CD14-positive monocyte (primary cell): ENCODE data around the gene RPTOR. TPM values are rescaled to one million over a fixed set of nuclear protein-coding genes. Genes with fewer than 3 reads are reported as not detected.

Experiments used
- DNase-seq, 3 donors: peaks; one replicate each; pipeline ENCODE4 v3.0.0-alpha.2; 2011 to 2022
- H2AFZ ChIP-seq: 2 replicates; pipeline ENCODE4 v1.6.0; 2012; ENCODE audit warnings: mild to moderate bottlenecking, low read depth, low read length, inconsistent platforms; ENCODE audit not compliant: insufficient read depth, poor library complexity, severe bottlenecking
- H3K27ac ChIP-seq, 2 donors: 1 replicate in 1 of 2; 2 replicates in 1 of 2; pipeline ENCODE4 v1.5.1; 2012 to 2013; ENCODE audit warnings: low read length in 2 of 2, control low read depth in 1 of 2, inconsistent platforms in 1 of 2, low read depth in 1 of 2, mild to moderate bottlenecking in 1 of 2
- H3K27me3 ChIP-seq, 2 donors: one replicate each; pipeline versions ENCODE4 v1.6.0 to v1.6.1; 2011 to 2013; ENCODE audit warnings: low read length in 2 of 2; ENCODE audit not compliant: control insufficient read depth in 2 of 2, insufficient read depth in 2 of 2
- H3K36me3 ChIP-seq, 2 donors: replicated peaks in 1 of 2; 1 replicate in 1 of 2; 2 replicates in 1 of 2; pipeline versions ENCODE4 v1.5.1 to v1.6.1; 2012 to 2013; ENCODE audit warnings: low read length in 2 of 2, control low read depth in 1 of 2, inconsistent platforms in 1 of 2, mild to moderate bottlenecking in 1 of 2; ENCODE audit not compliant: insufficient read depth in 2 of 2, control insufficient read depth in 1 of 2
- H3K4me1 ChIP-seq, 2 donors: 1 replicate in 1 of 2; 2 replicates in 1 of 2; pipeline versions ENCODE4 v1.5.1 to v1.6.1; 2012 to 2013; ENCODE audit warnings: low read length in 2 of 2, control low read depth in 1 of 2, inconsistent platforms in 1 of 2, mild to moderate bottlenecking in 1 of 2, moderate library complexity in 1 of 2; ENCODE audit not compliant: insufficient read depth in 2 of 2, control insufficient read depth in 1 of 2
- H3K4me2 ChIP-seq: replicated peaks from 2 replicates; pipeline ENCODE3; 2012; ENCODE audit warnings: low read length, moderate library complexity, mild to moderate bottlenecking; ENCODE audit not compliant: poor library complexity, severe bottlenecking; ENCODE audit errors: extremely low read depth
- H3K4me3 ChIP-seq, 3 experiments: fragments of 200-600 bp in 1 of 3; sonication (generic) in 1 of 3; replicated peaks in 1 of 3; 1 replicate in 2 of 3; 2 replicates in 1 of 3; pipeline ENCODE4 v1.5.1; 2011 to 2013; ENCODE audit warnings: low read length in 3 of 3, mild to moderate bottlenecking in 3 of 3, control low read depth in 2 of 3, low read depth in 2 of 3, inconsistent platforms in 1 of 3, moderate library complexity in 1 of 3
- H3K79me2 ChIP-seq: 2 replicates; pipeline ENCODE4 v1.6.0; 2012; ENCODE audit warnings: mild to moderate bottlenecking, control low read depth, inconsistent platforms, low read length, moderate library complexity; ENCODE audit not compliant: insufficient read depth
- H3K9ac ChIP-seq: 2 replicates; pipeline ENCODE4 v1.6.0; 2017; ENCODE audit warnings: low read length, mild to moderate bottlenecking; ENCODE audit not compliant: insufficient read depth, poor library complexity, severe bottlenecking
- H3K9me3 ChIP-seq, 2 donors: replicated peaks in 1 of 2; 1 replicate in 1 of 2; 2 replicates in 1 of 2; pipeline versions ENCODE4 v1.5.1 to v1.6.1; 2012 to 2013; ENCODE audit warnings: low read length in 2 of 2, control low read depth in 1 of 2; ENCODE audit not compliant: control insufficient read depth in 1 of 2, insufficient read depth in 1 of 2
- H4K20me1 ChIP-seq: 2 replicates; pipeline ENCODE4 v1.6.0; 2012; ENCODE audit warnings: mild to moderate bottlenecking, low read length, control low read depth, moderate library complexity; ENCODE audit not compliant: insufficient read depth
- H3K27ac Mint-ChIP-seq, 7 donors: one replicate each; pipeline ENCODE4 v1.8.0; 2020; ENCODE audit warnings: mild to moderate bottlenecking in 7 of 7, mixed read lengths in 7 of 7, moderate library complexity in 6 of 7, inconsistent platforms in 2 of 7
- H3K27me3 Mint-ChIP-seq, 3 donors: one replicate each; pipeline ENCODE4 v1.8.0; 2021 to 2022; ENCODE audit warnings: low read depth in 3 of 3, mild to moderate bottlenecking in 3 of 3, mixed read lengths in 3 of 3, moderate library complexity in 3 of 3, inconsistent platforms in 1 of 3
- H3K36me3 Mint-ChIP-seq, 2 donors: one replicate each; pipeline ENCODE4 v1.8.0; 2020; ENCODE audit warnings: mixed read lengths in 2 of 2, inconsistent platforms in 1 of 2, mild to moderate bottlenecking in 1 of 2
- H3K4me1 Mint-ChIP-seq: one replicate; pipeline ENCODE4 v1.8.0; 2020; ENCODE audit warnings: mild to moderate bottlenecking, mixed read lengths
- H3K4me3 Mint-ChIP-seq, 2 donors: one replicate each; pipeline ENCODE4 v1.8.0; 2020; ENCODE audit warnings: mild to moderate bottlenecking in 2 of 2, mixed read lengths in 2 of 2, moderate library complexity in 1 of 2
- H3K9me3 Mint-ChIP-seq, 7 donors: one replicate each; pipeline ENCODE4 v1.8.0; 2020 to 2022; ENCODE audit warnings: mixed read lengths in 7 of 7, mild to moderate bottlenecking in 6 of 7, moderate library complexity in 6 of 7, inconsistent platforms in 2 of 7
- WGBS: methylation state at CpG from one replicate; pipeline ENCODE4 v1.1.5; 2013; ENCODE audit warnings: missing lambda C conversion rate; ENCODE audit not compliant: insufficient coverage; 5-methylcytosine and 5-hydroxymethylcytosine counted together
- intact Hi-C, 2 donors: fragments of 100-400 bp; cut with micrococcal nuclease; formaldehyde crosslinking; loops; one replicate each; pipeline versions ENCODE4 v1.15.0 to v1.15.1; 2023
- polyA plus RNA-seq, 3 donors: library from polyadenylated mRNA; depleted of rRNA in 1 of 3; unstranded in 2 of 3; stranded (reverse) in 1 of 3; fragments of 300-500 nt in 2 of 3; fragments of >200 nt in 1 of 3; fragmentation: Illumina TruSeq in 2 of 3; gene quantifications; 1 replicate in 2 of 3; 2 replicates in 1 of 3; pipeline ENCODE4 v1.2.3, GENCODE V29; 2012 to 2021
- TF ChIP-seq, protein P1 (sequence below): fragments of 200-600 bp; IDR thresholded peaks from one replicate; pipeline ENCODE4 v1.8.0; 2022; ENCODE audit warnings: antibody characterized with exemption, mild to moderate bottlenecking

Gene RPTOR
- polyA plus RNA-seq, 3 donors, result 1.1 to 8.7 (median 2.6) TPM

DNA sequence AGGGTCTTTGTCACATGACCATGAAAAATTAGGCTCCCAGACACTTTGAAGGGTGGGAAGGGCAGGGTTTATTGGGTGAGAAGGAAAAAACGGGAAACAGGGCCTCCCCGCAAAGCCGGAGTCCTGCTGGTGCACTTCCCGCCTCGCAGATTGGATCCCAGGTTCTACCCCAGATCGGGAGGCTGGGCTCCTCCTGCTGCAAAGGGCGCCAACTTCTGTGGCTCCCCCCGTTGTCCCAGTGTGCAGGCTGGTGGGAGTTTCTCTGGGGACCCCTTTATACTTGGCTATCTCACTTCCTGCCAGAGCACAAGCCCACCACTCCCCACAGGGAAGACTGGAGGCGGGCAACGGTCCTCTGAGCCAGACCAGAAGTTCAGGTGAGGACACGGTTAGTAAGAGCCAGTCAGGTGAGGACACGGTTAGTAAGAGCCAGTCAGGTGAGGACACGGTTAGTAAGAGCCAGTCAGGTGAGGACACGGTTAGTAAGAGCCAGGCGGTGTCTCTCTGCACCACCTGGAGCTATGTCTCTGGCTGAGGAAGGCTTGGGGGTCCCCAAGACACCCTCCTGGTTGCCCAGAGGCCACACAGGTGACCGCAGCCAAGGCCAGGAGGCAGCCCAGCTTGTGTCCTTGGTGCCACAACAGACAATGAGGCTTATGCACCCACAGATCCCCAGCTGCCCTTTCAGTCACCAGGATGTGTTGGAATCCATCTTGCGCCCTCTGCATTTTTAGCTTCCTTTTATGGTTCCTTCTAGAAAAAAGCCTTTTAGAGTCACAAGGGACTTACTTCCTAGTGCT is 398.9 kb downstream of the RPTOR start:
- no peak overlapping the region for H3K27ac Mint-ChIP-seq
- peaks cover 0 to 7% (median 0%) of the 10 kb centered on the region in 7 donors for H3K9me3 Mint-ChIP-seq
- intact Hi-C loops, result no loop called here
- no peaks in the 10 kb centered on the region for H4K20me1 ChIP-seq
- no peaks in the 10 kb centered on the region for H3K9me3 ChIP-seq
- H3K27me3 Mint-ChIP-seq, result peaks cover 0 to 2% (median 0%) of the 10 kb centered on the region in 3 donors
- H3K79me2 ChIP-seq, result no peaks in the 10 kb centered on the region
- no peaks in the 10 kb centered on the region for H3K27me3 ChIP-seq
- H3K27ac ChIP-seq, result no peak overlapping the region
- peaks cover 29 to 53% of the 10 kb centered on the region in 2 donors for H3K36me3 ChIP-seq
- no peak overlapping the region for H3K9ac ChIP-seq
- no peak for DNase-seq
- H2AFZ ChIP-seq, result no peak overlapping the region
- H3K4me1 ChIP-seq, result peaks cover 11 to 20% of the 10 kb centered on the region in 2 donors
- H3K36me3 Mint-ChIP-seq, result peaks cover 42 to 58% of the 10 kb centered on the region in 2 donors
- no peak overlapping the region for H3K4me2 ChIP-seq
- H3K4me1 Mint-ChIP-seq, result peaks cover 16% of the 10 kb centered on the region
- no peak overlapping the region for H3K4me3 ChIP-seq
- TF ChIP-seq, protein P1, sequence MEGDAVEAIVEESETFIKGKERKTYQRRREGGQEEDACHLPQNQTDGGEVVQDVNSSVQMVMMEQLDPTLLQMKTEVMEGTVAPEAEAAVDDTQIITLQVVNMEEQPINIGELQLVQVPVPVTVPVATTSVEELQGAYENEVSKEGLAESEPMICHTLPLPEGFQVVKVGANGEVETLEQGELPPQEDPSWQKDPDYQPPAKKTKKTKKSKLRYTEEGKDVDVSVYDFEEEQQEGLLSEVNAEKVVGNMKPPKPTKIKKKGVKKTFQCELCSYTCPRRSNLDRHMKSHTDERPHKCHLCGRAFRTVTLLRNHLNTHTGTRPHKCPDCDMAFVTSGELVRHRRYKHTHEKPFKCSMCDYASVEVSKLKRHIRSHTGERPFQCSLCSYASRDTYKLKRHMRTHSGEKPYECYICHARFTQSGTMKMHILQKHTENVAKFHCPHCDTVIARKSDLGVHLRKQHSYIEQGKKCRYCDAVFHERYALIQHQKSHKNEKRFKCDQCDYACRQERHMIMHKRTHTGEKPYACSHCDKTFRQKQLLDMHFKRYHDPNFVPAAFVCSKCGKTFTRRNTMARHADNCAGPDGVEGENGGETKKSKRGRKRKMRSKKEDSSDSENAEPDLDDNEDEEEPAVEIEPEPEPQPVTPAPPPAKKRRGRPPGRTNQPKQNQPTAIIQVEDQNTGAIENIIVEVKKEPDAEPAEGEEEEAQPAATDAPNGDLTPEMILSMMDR, result no peak
- H3K4me3 Mint-ChIP-seq, result no peak overlapping the region
- 94% methylated on average over 12 of the region's 17 CpGs for WGBS

DNA sequence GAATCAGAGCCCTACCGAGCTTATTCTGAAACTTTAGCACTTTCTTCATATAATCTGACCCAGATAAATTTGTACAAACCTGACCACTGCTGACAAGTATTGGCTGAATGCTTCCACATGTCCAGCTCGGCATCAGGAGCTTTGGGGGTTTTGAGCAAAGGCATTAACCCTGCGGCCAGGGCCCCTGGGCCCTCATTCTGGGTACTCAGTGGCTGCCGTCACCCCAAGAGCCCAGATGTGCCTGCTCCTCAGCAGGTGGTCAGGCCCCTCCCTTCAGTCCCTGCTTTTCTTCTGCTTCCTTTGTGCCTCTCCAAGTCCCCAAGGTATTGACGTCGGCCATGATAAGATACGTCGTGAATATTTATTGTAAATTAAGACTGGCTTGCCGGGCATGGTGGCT is 399.7 kb downstream of the RPTOR start:
- Histone ChIP-seq H3K4me2 (no peak overlapping the region), H3K9ac (no peak overlapping the region), H3K9me3 (no peaks in the 10 kb centered on the region), H3K79me2 (no peaks in the 10 kb centered on the region), H3K4me3 (no peak overlapping the region), H3K27ac (no peak overlapping the region), H3K27me3 (no peaks in the 10 kb centered on the region), H3K36me3 (peaks cover 29 to 61% of the 10 kb centered on the region in 2 donors), H4K20me1 (no peaks in the 10 kb centered on the region), H2AFZ (no peak overlapping the region), H3K4me1 (peaks cover 4 to 12% of the 10 kb centered on the region in 2 donors)
- peaks cover 0 to 7% (median 0%) of the 10 kb centered on the region in 7 donors for H3K9me3 Mint-ChIP-seq
- no peaks in the 10 kb centered on the region for H3K27me3 Mint-ChIP-seq
- no peak overlapping the region for H3K27ac Mint-ChIP-seq
- intact Hi-C loops, result no loop called here
- H3K4me1 Mint-ChIP-seq, result peaks cover 8% of the 10 kb centered on the region
- peaks cover 42 to 65% of the 10 kb centered on the region in 2 donors for H3K36me3 Mint-ChIP-seq
- TF ChIP-seq, protein P1, result no peak
- no peak for DNase-seq
- 94% methylated on average over 4 of the region's 9 CpGs for WGBS
- no peak overlapping the region for H3K4me3 Mint-ChIP-seq
